Right ventricle myocardium inferior (tissue), 1 donor: ENCODE data around the gene COL23A1. TPM values are rescaled to one million over a fixed set of nuclear protein-coding genes. Genes with fewer than 3 reads are reported as not detected.

Experiments used
- ATAC-seq: fragments of 200-7000 bp; cut with Tn5 transposase; one replicate; pipeline ENCODE4 v1.9.1; 2020; ENCODE audit warnings: mild to moderate bottlenecking, moderate library complexity
- DNase-seq: peaks from one replicate; pipeline ENCODE4 v3.0.0; 2021; ENCODE audit errors: missing footprints
- intact Hi-C: fragments of 100-400 bp; cut with DNase I; formaldehyde crosslinking; loops from one replicate; pipeline ENCODE4 v1.11.0; 2022
- total RNA-seq: library from RNA; stranded (reverse); fragmentation: NEBNext Ultra II Directional; extraction: Animal tissue kit (Norgen Biotek cat#: 25700); gene quantifications from one replicate; pipeline ENCODE4 v1.2.1, GENCODE V29; 2021
- donor health status: DM: no; HTN: yes; CAD: no; lungs with severe emphysema.

COL23A1 gene
- total RNA-seq, 1 donor from 2014 or later = 22.5 TPM

DNA sequence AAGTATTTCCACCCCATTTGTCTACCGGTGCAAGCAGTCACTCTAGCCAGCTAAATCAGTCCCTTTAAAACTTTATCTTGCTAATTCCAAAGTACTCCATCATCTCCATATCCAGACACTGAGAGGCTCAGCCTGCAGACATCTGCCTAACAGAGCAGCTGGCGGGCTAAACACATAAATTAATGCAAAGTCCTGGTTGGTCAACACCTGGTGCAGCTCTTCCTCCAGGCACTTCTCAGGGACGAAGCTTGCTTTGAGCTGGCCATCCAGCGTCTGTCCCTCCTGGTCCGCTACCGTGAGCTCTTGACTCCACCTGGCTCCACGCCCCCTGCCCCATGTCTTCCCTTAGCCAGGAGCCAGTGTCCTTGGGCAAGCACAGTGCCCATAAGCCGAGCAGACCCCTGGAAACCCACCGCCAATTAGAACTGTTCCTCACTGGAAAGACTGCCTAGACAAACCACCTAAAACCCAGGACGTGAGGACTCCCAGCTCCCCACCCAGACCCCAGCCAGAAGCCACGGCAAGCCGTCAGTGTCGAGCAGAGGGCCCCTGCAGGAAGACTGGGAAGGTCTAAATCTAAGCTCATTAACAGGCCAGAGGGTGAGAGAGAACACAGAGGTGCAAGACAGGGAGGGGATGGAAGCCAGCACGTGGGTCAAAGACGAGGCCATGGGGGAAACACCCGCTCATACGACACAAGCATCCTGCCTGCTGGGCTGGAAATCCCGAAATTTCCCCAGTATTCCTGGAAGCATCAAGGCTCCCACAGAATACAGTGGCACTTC lies 120.0 kb downstream of the COL23A1 start:
- intact Hi-C loops = loop anchor here (10.0 kb wide), 1 partner anchor 135 kb away; no protein-coding TSS in a partner anchor
- no peak for ATAC-seq
- no peak for DNase-seq

DNA sequence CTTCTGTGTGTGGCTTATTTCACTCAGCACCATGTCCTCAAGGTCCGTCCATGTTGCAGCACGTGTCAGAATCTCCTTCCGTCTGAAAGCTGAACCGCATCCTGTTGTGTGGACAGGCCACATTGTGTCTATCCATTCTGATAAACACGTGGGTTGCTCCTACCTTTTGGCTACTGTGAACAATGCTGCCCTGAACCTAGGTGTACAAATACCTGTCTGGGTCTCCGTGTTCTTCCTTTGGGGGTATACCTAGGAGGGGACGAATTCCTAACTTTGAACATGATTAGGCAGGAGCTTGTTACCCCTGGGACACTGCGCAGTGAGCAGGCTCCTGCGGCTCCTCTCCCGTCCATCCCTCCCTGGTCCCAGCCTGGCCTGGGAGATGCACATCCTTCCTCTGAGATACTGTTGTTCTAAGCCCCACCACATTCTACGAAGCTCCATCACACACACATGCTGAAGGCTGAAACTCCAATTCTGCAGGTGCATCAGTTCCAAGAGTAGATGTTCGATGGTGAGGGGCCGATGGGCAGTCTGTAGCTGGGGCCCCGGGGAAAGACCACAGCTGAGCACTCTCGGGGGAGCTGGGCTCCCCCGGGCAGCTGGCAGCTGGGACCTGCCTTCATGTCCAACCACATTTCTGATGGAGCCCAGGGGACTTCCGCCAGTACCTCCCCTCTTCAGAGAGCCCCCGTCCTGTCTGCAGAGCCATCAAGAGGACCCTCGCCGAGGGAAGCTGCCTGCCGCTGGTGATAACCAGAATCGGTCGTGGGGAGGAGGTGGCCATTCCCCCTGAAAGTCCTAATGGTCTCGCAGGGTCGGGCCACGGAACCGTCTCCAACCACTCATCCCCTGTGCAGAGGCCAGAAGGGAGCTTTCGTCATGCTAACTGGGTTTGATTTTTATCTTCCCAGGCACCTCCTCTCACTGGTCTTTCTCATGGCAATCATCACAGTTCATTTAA lies 120.9 kb downstream of the COL23A1 start:
- DNase-seq = no peak
- no peak for ATAC-seq
- intact Hi-C loops = loop anchor here (10.0 kb wide), 1 partner anchor 134 kb away; no protein-coding TSS in a partner anchor

DNA sequence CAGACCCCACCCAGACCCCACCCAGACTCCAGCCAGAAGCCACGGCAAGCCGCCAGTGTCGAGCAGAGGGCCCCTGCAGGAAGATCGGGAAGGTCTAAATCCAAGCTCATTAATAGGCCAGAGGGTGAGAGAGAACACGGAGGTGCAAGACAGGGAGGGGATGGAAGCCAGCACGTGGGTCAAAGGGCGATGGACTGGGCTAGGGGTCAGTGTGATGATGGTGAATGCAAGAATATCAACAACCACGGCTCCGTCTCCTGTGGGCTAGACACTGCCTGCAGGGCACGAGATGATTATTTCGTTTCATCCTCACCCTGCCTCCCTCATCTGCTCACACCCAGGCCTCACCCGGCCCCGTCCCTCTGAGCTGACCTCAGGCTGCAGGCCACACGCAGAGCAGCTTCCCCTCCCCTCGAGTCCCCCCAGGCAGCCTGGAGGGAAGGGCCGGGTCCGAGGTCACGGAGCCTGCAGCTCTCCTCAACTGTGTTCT lies 122.0 kb downstream of the COL23A1 start:
- DNase-seq (no peak), ATAC-seq (no peak)
- intact Hi-C loops = loop anchor here (10.0 kb wide), 1 partner anchor 133 kb away; no protein-coding TSS in a partner anchor

DNA sequence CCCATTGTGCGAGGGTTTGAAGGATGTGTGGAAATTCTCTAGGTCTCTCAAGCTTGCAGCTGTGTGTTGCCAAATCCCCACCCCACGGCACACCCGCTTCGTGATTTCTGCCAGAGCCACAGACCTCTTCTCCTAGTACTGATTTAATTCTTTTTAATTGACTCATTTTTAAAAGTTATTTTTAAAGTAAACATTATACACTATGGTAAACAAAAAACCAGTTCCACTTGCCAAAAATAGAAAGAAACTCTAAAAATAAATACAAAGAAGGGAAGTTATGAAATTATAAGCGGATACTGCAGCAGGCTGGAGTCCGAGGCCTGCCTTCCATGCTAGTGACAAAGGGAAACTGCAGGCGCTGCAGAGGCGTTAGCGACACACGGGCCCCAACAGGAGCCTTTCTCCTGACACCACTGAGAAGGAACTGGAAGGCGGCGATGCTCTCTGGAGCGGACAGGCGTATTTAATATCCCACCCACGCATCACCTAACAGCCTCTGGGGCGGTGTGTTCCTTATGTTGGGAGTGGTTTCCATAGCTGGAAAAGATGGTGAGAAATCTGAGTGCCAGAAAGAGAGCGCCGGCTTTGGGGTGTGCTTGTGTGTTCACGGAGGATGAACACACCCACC lies 122.5 kb downstream of the COL23A1 start:
- intact Hi-C loops = loop anchor here (10.0 kb wide), 1 partner anchor 133 kb away; no protein-coding TSS in a partner anchor
- peak; percentile 36 for ATAC-seq
- DNase-seq = no peak

DNA sequence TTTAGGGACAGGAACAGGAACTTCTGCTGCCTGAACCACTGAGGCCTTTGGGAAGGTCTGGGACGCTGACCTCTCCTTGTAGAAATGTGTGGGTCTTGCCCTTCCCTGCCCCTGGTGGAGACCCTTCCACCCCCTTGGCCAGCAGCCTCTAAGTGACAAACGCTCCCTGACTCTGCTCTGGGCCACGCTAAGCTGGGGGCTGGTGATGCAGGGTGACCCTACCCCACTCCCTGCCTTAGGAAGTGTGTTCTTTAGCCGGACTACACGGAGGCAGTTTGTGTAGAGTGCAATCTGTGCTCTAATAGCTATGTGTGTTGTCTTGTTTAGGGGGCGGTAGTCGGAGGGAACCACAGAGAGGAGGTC lies 123.0 kb downstream of the COL23A1 start:
- intact Hi-C loops = loop anchor here (10.0 kb wide), 1 partner anchor 132 kb away; no protein-coding TSS in a partner anchor
- DNase-seq (no peak), ATAC-seq (no peak)

DNA sequence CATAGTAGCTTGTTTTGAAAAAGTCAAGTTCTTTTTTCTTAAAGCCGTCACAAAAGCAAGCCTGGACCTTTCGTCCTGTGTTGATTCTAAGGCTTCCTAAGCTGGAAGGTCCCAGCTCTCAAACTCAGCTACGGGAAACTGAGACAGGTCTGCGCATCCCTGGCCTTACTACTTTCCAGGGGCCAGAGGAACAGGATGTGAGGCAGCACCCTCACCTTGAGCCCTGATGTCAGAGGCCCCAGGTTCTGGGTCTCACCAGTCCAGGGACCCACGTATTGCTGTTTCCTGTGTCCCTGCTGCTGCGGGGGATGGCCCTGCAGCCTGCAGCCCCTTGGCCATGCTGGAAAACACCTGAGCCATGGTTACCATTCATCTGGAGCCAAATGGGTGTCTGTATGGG lies 123.9 kb downstream of the COL23A1 start:
- intact Hi-C loops = loop anchor here (10.0 kb wide), 1 partner anchor 132 kb away; no protein-coding TSS in a partner anchor
- no peak for DNase-seq
- ATAC-seq = no peak

DNA sequence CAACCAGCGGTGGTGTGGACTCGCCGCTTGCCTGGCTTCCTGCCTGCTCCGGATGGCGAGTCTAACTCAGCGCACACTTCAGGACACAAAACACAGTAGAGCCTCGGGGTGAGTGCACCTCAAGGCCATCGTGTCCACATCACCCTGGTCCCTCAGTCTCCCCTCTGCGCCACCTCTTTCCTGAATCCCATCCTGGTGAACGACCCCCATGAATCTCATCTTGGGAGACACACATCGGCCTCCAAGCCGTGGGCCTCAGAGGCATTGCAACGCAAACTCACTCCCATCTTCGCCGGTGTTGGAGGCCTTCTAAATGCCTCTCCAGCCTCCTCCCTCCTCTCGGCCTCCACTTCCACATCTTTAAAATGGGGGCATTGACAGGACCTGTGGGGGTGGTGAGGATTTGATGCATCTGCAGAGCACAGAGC lies 124.3 kb downstream of the COL23A1 start:
- intact Hi-C loops = loop anchor here (10.0 kb wide), 1 partner anchor 131 kb away; no protein-coding TSS in a partner anchor
- ATAC-seq (no peak), DNase-seq (no peak)

DNA sequence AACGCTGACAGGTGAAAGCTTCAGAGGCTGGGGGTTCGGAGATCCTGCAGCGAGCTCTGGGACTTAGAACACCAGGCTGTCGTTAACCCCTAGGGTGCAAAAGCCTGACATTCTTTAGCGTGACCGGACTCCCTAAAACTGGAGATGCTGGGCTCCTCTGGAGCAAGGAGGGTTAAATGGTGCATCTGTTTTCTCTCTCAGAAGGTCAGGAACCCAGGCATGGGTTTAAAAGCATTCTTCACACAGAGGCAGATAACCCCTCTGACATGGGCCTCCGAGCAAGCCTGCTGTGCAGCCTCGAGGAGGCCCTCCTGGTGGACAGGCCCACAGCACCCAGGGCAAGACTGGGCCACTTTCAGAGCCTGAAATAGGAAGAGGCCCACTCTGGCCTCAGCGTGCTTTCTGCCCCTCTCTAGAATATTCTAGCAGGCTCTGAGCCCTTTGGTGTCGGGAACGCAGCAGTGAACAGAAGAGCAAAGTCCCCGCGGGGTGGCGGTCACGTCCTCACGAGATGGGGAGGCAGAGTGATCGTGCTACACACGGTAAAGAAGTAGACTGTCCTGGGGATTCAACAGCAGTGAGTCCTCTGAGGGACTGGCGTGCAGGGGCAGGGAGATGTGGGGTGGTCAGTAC lies 124.8 kb downstream of the COL23A1 start:
- DNase-seq (no peak), ATAC-seq (no peak)
- intact Hi-C loops = loop anchor here (10.0 kb wide), 1 partner anchor 131 kb away; no protein-coding TSS in a partner anchor

DNA sequence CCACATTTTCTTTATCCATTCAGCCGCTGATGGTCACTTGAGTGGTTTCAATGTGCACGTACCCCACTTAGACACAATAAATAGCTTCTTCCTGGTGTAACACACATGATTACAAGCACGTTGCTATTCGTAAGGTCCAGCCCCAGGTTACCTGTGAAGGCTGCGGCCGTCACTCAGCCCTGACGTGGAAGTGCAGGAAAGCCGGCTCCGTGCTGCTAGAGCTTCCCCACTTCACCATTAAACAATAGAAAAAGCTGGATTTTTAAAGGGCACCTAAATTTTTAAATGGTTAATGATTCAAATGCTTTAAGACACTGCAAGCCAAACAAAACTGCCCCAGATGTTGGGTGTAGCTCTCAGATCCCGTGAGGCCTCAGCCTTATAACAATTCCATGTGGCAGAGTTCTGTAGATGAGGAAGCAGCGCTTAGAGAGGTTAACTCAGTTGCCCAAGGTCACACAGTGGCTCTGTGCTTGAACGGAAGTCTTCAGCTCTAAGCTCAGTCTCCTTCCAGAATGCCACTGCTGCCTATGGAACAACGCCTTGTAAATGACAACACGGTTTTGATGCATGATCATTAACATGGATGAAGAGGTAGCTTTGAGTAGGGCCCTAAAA lies 125.7 kb downstream of the COL23A1 start:
- DNase-seq (no peak), ATAC-seq (no peak)
- intact Hi-C loops = loop anchor here (5.0 to 10.0 kb wide), 2 partner anchors 130 to 182 kb away; no protein-coding TSS in a partner anchor

DNA sequence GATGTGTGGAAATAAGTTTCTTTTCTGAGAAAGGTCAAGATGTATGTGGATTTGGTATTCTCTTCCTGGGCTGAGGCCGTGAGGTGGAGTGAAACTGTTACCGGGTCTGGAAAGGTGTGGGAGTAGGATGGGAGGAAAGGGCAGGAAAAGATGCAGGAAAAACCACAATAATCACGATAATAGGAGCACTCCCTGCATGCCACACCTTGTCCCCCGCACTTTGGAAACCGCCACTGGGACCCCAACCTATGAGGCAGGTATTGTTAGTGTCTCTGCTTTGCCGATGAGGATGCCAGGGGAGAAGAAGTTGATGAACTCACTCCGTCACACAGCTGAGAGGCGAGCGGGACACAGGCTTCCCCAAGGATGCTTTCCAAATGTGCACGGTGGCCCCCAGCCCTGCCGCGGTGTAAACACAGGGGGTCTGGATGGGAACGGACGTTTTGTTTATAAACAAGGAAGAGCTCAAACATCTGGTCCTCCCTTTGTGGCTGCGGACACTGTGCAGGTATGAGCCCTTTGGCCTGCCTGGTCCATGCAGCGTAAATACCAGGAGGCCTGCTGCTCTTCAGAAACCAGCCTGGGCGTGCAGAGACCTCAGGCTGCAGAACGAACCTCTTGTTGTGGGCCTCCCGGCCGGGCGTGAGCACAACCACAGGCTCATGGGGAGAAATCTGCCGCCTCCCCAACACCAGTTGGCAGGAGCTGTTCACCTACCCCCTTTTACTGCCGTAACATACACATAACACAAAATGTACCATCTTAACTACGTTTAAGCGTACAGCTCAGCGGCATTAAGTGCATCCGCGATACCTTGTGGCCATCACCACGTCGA lies 126.7 kb downstream of the COL23A1 start:
- intact Hi-C loops = loop anchor here (5.0 to 10.0 kb wide), 2 partner anchors 129 to 181 kb away; no protein-coding TSS in a partner anchor
- DNase-seq (no peak), ATAC-seq (no peak)

DNA sequence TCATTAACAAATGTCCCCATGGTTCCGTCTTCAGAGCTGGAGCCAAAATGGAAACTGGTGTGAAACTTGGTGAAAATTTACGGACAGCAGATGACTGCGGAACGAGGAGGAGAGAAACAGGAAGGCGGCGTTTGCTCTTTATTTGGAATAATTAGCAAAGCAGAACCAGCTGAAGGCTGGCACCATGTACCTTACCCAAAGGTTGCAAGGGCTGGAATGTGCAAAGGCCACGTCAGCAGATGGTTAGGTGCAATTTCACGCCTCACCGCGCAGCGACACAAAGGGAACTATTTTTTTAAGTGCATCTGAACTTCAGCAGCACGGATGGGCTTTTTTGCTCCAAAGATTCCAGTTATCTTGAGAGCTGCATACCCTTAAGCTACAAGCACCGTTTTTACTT lies 127.4 kb downstream of the COL23A1 start:
- DNase-seq (no peak), ATAC-seq (no peak)
- intact Hi-C loops = loop anchor here (5.0 to 10.0 kb wide), 2 partner anchors 128 to 181 kb away; no protein-coding TSS in a partner anchor

DNA sequence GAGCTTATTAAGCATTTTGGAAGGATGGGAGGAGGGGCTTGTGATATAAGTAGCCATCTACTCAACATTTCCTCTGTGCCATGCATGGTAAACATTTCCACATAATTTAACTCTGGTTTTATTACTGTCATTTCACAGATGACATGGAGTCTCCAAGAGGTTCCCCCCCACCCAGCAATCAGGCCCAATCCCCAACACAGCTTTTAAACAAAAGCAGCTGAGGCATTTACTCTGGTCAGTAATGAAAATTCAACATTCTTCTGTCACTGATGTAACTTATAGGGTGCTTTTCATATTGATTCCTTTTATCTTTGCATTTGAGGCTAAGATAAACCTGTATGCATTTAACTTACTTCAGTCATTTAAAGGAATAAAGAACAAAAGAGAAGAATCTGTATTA lies 128.1 kb downstream of the COL23A1 start:
- DNase-seq (no peak), ATAC-seq (no peak)
- intact Hi-C loops = loop anchor here (5.0 to 10.0 kb wide), 2 partner anchors 127 to 180 kb away; no protein-coding TSS in a partner anchor

DNA sequence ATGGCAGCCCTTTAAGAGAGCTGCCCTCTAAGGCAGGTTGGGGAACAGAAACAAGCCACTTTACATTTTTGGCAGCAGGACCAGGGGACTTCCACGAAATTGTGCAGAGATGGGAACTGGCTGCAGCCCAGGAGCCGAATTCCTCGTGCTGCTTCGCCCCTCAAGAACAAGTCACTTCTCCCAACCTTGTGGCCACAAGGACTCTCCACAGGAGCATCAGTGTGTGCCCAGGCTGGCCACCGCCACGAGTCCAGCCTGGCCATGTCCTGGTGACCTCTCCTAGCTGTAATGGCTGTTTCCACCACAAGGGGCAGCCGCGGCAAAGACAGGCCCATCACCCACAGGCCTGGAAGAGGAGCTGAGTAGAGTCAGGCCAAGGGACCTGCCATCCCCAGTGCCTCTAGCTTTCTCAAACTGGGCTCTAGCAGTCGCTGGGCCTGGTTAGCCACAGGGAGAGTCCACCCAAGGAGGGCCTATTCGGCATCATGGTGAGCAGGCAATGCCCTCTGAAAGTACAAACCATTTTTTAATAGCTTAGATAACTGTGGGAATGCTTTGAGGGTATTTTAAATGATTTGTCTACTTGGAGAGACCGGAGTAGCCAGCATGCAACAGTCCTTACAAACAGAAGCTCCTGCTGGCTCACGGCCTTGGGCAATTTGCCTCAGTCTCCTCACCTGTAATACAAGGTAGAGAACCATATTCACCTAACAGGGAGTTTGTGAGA lies 129.0 kb downstream of the COL23A1 start:
- intact Hi-C loops = loop anchor here (1.0 to 10.0 kb wide), 5 partner anchors 66 to 179 kb away; partner anchors contain the start of gene COL23A1
- DNase-seq = peak; percentile 86
- ATAC-seq = peak; percentile 93

DNA sequence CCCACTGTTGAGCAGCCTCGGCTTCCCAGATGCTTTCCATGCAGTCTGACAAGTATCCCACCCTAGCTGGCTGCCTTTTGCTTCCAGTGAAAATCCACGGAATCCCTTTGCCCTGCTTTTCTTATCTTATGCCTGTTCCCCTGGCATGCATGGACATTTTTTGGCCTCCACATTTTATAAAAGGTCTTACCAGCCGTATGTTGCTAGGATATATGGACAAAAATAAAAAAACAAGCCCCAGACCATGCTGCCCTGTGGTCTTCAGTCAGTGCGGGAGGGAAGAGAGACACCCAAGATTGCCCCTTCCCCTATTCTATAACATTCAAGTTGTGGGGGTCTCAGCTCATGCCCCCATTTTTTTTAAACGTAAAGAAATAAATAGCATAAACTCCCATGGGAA lies 129.6 kb downstream of the COL23A1 start:
- ATAC-seq (peak; percentile 49), DNase-seq (no peak)
- intact Hi-C loops = loop anchor here (2.0 to 10.0 kb wide), 3 partner anchors 126 to 178 kb away; partner anchors contain the start of gene COL23A1

DNA sequence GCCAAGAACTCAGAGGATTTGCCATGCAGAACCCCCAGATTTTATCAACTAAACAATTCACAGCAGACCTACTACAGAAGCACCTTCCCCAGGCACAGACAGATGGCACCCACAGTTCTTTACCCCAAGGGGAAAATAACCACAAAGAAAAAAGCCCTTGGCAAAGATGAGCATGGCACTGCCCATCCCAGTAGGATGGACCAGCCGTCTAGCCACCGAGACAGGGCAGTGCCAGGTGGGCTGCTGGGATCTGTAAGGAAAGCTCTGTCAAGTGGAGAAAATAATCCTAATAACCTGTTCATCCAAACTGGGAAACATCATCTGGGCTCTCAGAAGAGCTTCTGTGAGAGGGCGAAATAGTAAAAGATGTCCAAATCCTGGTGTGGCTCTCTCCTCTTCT lies 130.0 kb downstream of the COL23A1 start:
- no peak for DNase-seq
- ATAC-seq = no peak
- intact Hi-C loops = loop anchor here (2.0 to 10.0 kb wide), 3 partner anchors 125 to 178 kb away; partner anchors contain the start of gene COL23A1

DNA sequence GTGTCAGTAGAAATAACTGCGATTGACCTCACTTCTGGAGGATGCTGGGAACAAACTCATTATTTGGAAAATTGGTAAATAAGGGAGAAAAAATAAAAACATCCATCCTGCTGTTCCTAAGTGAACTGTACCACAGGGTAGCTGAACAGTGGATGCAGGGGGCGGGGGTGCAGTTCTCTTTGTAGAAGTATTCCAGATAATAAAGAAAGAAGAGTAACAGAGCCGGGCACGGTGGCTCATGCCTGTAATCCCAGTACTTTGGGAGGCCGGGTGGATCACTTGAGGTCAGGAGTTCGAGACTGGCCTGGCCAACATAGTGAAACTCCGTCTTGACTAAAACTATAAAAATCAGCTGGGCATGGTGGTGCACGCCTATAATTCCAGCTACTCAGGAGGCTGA lies 132.1 kb downstream of the COL23A1 start:
- no peak for ATAC-seq
- no peak for DNase-seq
- intact Hi-C loops = no loop called here
